GM12801 (cell line): ENCODE results near the gene PODNL1.

ENCODE experiments used
- CTCF ChIP-seq: IDR thresholded peaks from one replicate; pipeline ENCODE4 v1.5.1; 2011; ENCODE audit warnings: control low read depth; ENCODE audit not compliant: insufficient read length; ENCODE audit errors: extremely low read depth

Gene PODNL1

GRCh38 chr19:13938301-13939064, at the start of gene PODNL1:
Gene PODNL1 (minus strand): TSS chr19:13938417. CDS start chr19:13938181, 236 bp downstream.
- TF ChIP-seq CTCF, result no peak

GRCh38 chr19:13987101-13987890, 49.1 kb upstream of the PODNL1 start:
- no peak for TF ChIP-seq CTCF

GRCh38 chr19:13986348-13986904, 48.2 kb upstream of the PODNL1 start:
- no peak for TF ChIP-seq CTCF

- TF ChIP-seq CTCF, result no peak
These were observed 47.6 kb upstream of the PODNL1 start for GRCh38 chr19:13985771-13986347.

- TF ChIP-seq CTCF, result no peak
These were observed 46.9 kb upstream of the PODNL1 start for GRCh38 chr19:13984875-13985741.

- TF ChIP-seq CTCF, result no peak
These were observed 46.0 kb upstream of the PODNL1 start for GRCh38 chr19:13984186-13984585.
